G401 (cell line): ENCODE data around the gene FAM124A. TPM values are rescaled to one million over a fixed set of nuclear protein-coding genes. Genes with fewer than 3 reads are reported as not detected.

Experiments
- DNase-seq: peaks from one replicate; pipeline ENCODE4 v3.0.0-alpha.2; 2015; ENCODE audit warnings: low spot score
- in situ Hi-C: cut with HindIII; loops from 2 replicates; pipeline ENCODE4 v1.10.0; 2016; ENCODE audit warnings: low sequenced_read_pairs, mixed read lengths
- total RNA-seq: library from RNA; depleted of rRNA; stranded (reverse); fragments of >200 nt; shearing (Covaris generic); gene quantifications from 2 replicates; pipeline ENCODE4 v1.2.3, GENCODE V29; 2014; rRNA removed

FAM124A gene
- total RNA-seq, 1 experiment from 2014 or later, result 0.95 TPM

- DNase-seq, result no peak
- in situ Hi-C loops, result no loop called here
Observed at GRCh38 chr13:51323824-51324511, 101.8 kb downstream of the FAM124A start.

- DNase-seq, result no peak
Observed at GRCh38 chr13:51324714-51325420, 102.7 kb downstream of the FAM124A start.

DNA sequence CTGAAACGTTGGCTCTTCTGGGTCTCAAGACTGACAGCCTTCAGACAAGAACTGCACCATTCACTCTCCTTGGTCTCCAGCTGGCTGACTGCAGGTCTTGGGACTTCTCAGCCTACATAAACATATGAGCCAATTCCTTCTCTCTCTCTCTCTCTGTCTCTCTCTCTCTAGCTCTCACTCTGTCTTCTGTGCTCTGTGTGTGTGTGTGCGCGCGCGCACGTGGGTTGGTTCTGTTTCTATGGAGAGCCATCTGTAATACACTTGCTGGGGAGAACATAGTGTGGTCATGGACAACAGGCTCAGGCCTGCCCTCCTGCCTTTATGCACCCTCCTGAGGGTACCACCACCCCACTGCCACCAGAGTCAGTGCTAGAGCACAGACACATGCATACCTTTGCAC lies 103.6 kb downstream of the FAM124A start:
- no peak for DNase-seq
- in situ Hi-C loops, result no loop called here

More at GRCh38 chr13:51324714-51325420, 102.7 kb downstream of the FAM124A start:
- in situ Hi-C loops, result no loop called here

DNA sequence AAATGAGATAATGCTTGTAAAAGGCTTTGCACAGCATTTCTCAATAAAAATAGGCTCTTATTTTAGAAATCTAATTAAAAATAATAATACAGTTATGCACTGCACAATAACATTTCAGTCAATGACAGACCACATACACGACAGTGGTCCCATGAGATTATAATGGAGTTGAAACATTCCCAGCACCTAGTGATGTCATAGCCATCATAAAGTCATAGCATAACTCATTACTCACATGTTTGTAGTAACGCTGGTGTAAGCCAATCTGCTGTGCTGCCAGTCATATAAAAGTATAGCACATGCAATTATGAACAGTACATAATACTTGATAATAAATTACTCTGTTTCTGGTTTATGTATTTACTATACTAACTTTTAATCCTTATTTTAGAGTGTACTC lies 104.6 kb downstream of the FAM124A start:
- in situ Hi-C loops, result no loop called here
- no peak for DNase-seq

DNA sequence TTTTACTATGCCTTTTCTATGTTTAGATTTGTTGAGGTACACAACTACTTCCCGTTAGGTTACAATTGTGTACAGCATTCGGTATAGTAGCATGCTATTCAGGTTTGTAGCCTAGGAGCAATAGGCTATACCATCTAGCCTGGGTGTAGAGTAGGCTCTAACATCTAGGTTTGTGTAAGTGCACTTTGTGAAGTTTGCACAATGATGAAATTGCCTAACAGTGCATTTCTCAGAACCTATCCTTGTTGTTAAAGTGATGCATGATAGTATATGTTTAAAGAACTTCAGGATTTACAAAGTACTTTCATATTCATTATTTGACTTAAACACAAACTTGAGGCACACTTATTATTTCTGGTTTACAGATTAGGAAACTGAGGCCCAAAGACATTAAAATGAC lies 105.8 kb downstream of the FAM124A start:
- in situ Hi-C loops, result no loop called here
- no peak for DNase-seq

DNA sequence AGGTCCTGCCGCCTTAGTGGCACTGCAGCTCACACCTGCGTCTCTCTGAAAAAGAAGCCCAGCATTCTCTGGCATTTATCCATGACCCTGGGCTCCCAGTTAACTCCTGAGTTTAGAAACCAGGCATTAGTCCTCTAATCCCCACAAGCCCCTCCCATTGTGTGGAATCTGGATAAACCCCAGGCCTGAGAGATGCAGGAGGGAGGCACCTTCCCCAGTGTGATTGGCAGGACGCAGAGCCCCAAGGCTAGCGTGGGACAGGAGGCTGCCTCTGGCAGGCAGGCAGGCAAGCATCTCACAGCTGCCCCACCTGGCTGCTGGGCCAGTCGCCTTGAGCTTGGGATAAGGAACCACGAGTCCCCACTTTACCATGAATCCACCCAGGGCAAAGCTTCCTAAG lies 106.3 kb downstream of the FAM124A start:
- DNase-seq, result no peak
- in situ Hi-C loops, result no loop called here

DNA sequence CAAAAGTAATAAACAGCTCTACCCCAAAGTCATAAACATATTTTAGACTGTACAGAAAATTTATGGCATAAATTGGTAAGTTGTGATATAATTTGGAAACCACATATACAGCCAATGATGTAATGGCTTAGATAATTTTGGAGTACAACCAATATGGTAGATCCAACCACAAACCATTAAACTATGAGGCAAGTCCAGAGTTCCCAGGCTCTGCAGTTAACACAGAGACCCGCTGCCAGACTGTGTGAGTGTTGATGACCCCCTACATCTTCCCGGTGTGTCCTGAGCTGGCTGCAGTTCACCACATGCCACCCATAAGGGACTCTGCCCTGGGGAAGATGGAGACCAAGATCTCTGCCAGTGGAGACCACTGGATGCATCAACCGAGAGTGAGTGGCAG lies 107.4 kb downstream of the FAM124A start:
- in situ Hi-C loops, result no loop called here
- no peak for DNase-seq

- in situ Hi-C loops, result no loop called here
- DNase-seq, result no peak
Observed at GRCh38 chr13:51330791-51331190, 108.6 kb downstream of the FAM124A start.

DNA sequence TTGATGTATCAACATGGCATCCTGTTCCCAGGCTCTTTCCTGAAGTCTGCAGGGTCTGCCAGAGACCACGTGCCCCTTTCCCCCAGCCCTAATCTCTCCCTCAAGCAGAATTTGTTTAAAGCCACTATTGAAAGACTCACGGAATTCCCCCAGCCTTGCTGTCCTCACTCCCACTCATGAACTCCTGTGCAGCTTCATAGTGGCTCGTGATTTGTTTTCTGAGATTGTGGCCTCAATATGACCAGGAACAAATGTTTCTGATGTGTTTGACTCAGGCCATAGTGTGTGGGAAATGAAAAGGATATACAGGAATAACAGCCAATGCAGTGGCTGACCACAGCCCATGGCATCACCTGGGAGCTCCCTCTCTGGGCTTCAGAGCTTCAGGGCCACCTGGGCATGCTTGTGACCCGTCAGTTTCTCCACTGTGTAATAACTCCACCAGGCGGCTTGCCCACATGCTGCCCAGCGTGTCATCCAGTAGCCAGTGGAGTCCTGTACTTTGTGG lies 109.2 kb downstream of the FAM124A start:
- no peak for DNase-seq
- in situ Hi-C loops, result no loop called here

GRCh38 chr13:51332566-51333361 lies 110.6 kb downstream of the FAM124A start:
- in situ Hi-C loops, result no loop called here
- DNase-seq, result no peak

GRCh38 chr13:51333421-51333820 lies 111.2 kb downstream of the FAM124A start:
- no peak for DNase-seq
- in situ Hi-C loops, result no loop called here

GRCh38 chr13:51333826-51334225 lies 111.6 kb downstream of the FAM124A start:
- in situ Hi-C loops, result no loop called here
- DNase-seq, result no peak

Other genes starting within 250 kb of the FAM124A start
- gene C13orf42, start 111.1 kb upstream of the FAM124A start, total RNA-seq, result not detected in 2 replicates
- gene SERPINE3, start 117.3 kb downstream of the FAM124A start, total RNA-seq, result not detected in 2 replicates
- 27.4 and 32.3 TPM in 2 replicates for gene INTS6, start 230.6 kb downstream of the FAM124A start, total RNA-seq